ENCODE results near the gene CYP4F12. TPM values are rescaled to one million over a fixed set of nuclear protein-coding genes. Genes with fewer than 3 reads are reported as not detected.

The CYP4F12 gene
- total RNA-seq, 1 experiment from 2014 or later = not detected

DNA sequence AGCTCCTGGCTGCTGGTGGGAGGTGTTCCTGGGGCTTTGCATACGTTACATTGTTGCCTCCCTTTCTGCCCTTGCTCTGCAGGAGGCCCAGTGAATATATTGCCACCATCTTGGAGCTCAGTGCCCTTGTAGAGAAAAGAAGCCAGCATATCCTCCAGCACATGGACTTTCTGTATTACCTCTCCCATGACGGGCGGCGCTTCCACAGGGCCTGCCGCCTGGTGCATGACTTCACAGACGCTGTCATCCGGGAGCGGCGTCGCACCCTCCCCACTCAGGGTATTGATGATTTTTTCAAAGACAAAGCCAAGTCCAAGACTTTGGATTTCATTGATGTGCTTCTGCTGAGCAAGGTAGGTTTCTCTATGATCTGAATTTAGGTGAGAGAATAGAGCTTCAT, 10.5 kb downstream of the CYP4F12 start:
- Histone ChIP-seq H3K4me2 (ENCODE audit: low read length) (no peak overlapping the region), H3K4me3 (ENCODE audit: low read length) (no peak overlapping the region), H3K27me3 (ENCODE audit: low read length) (peaks cover 3% of the 10 kb centered on the region), H4K20me1 (ENCODE audit: low read length) (no peaks in the 10 kb centered on the region), H3K79me2 (ENCODE audit: low read length) (no peaks in the 10 kb centered on the region), H3K4me1 (ENCODE audit: insufficient read depth, low read length) (no peaks in the 10 kb centered on the region), H3F3A (ENCODE audit: low read length, unreplicated experiment) (no peaks in the 10 kb centered on the region), H3K9me3 (ENCODE audit: low read length) (peaks cover 4% of the 10 kb centered on the region; the same call in 1 of the 2 replicates), H3K27ac (ENCODE audit: low read length) (no peak overlapping the region), H3K9me2 (replicated peaks; ENCODE audit: low read length) (no peaks in the 10 kb centered on the region), H2AFZ (ENCODE audit: low read length) (no peak overlapping the region), H3K36me3 (ENCODE audit: low read depth, low read length) (no peaks in the 10 kb centered on the region), H3K9ac (ENCODE audit: low read length) (no peak overlapping the region)
- CTCF ChIA-PET = no interaction called here
- BruUV-seq (replicated peaks) = no TSS peak
- DNase-seq (no peak), ATAC-seq (no peak)
- POLR2A ChIA-PET (ENCODE audit: unreplicated experiment) = no interaction called here
- TF ChIP-seq EZH2phosphoT487 (IDR thresholded peaks at IDR 0.05; ENCODE audit: borderline replicate concordance, low read length) = no peak
- TF ChIP-seq, protein P1, sequence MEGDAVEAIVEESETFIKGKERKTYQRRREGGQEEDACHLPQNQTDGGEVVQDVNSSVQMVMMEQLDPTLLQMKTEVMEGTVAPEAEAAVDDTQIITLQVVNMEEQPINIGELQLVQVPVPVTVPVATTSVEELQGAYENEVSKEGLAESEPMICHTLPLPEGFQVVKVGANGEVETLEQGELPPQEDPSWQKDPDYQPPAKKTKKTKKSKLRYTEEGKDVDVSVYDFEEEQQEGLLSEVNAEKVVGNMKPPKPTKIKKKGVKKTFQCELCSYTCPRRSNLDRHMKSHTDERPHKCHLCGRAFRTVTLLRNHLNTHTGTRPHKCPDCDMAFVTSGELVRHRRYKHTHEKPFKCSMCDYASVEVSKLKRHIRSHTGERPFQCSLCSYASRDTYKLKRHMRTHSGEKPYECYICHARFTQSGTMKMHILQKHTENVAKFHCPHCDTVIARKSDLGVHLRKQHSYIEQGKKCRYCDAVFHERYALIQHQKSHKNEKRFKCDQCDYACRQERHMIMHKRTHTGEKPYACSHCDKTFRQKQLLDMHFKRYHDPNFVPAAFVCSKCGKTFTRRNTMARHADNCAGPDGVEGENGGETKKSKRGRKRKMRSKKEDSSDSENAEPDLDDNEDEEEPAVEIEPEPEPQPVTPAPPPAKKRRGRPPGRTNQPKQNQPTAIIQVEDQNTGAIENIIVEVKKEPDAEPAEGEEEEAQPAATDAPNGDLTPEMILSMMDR (conservative IDR thresholded peaks at IDR 0.05; ENCODE audit: low read depth, low read length) = no peak
- TF ChIP-seq EZH2 (IDR thresholded peaks at IDR 0.05; ENCODE audit: low read length, unreplicated experiment) = no peak
- intact Hi-C loops (cut with micrococcal nuclease) = no loop called here

DNA sequence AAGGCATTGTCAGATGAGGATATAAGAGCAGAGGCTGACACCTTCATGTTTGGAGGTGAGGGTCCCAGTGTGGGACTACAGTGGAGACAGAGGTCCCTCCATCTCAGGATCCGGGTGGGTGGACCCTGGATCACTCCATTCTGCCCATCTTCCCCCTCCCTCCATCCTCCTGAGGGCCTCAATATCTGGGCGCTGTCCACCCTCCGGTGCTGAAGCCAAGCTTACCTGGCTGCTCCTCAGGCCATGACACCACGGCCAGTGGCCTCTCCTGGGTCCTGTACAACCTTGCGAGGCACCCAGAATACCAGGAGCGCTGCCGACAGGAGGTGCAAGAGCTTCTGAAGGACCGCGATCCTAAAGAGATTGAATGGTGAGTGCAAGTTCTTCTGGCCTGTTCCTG, 11.9 kb downstream of the CYP4F12 start:
- peaks cover 3% of the 10 kb centered on the region for H3K27me3 ChIP-seq (ENCODE audit: low read length)
- intact Hi-C loops (cut with micrococcal nuclease) = no loop called here

DNA sequence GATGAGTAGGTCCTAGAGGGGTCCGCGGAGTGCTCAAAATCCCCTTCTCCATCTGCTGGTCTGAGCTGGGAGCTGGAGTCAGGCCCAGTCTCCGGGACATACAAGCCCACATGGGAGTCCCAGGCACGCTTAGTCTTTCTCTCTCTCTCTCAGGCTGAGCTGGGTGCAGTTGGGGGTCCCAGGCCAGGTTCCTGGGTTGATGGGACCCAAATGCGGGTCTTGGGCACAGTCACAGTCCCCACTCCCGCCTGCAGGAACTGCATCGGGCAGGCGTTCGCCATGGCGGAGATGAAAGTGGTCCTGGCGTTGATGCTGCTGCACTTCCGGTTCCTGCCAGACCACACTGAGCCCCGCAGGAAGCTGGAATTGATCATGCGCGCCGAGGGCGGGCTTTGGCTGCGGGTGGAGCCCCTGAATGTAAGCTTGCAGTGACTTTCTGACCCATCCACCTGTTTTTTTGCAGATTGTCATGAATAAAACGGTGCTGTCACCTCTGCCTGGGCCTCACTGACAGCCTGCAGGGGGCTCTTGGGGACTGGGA, 23.8 kb downstream of the CYP4F12 start:
- no peak overlapping the region for H3K27ac ChIP-seq (ENCODE audit: low read length)
- H3K36me3 ChIP-seq (ENCODE audit: low read depth, low read length) = no peaks in the 10 kb centered on the region
- no peak overlapping the region for H3K4me3 ChIP-seq (ENCODE audit: low read length)
- H3K9ac ChIP-seq (ENCODE audit: low read length) = no peak overlapping the region
- no peak overlapping the region for H2AFZ ChIP-seq (ENCODE audit: low read length)
- ATAC-seq = no peak
- no peaks in the 10 kb centered on the region for H3K9me2 ChIP-seq (replicated peaks; ENCODE audit: low read length)
- peaks cover 43% of the 10 kb centered on the region for H3K27me3 ChIP-seq (ENCODE audit: low read length)
- H3K4me2 ChIP-seq (ENCODE audit: low read length) = no peak overlapping the region
- no peak for TF ChIP-seq EZH2 (IDR thresholded peaks at IDR 0.05; ENCODE audit: low read length, unreplicated experiment)
- no peaks in the 10 kb centered on the region for H3K79me2 ChIP-seq (ENCODE audit: low read length)
- ChIA-PET CTCF (no interaction called here), POLR2A (ENCODE audit: unreplicated experiment) (no interaction called here)
- no TSS peak for BruUV-seq (replicated peaks)
- intact Hi-C loops (cut with micrococcal nuclease) = no loop called here
- DNase-seq = no peak
- H3K4me1 ChIP-seq (ENCODE audit: insufficient read depth, low read length) = no peaks in the 10 kb centered on the region
- no peaks in the 10 kb centered on the region for H3K9me3 ChIP-seq (ENCODE audit: low read length)
- H3F3A ChIP-seq (ENCODE audit: low read length, unreplicated experiment) = no peaks in the 10 kb centered on the region
- no peaks in the 10 kb centered on the region for H4K20me1 ChIP-seq (ENCODE audit: low read length)

More for the DNA sequence above, 11.9 kb downstream of the CYP4F12 start:
- Histone ChIP-seq H3K4me1 (ENCODE audit: insufficient read depth, low read length) (no peaks in the 10 kb centered on the region), H3K9me2 (replicated peaks; ENCODE audit: low read length) (no peaks in the 10 kb centered on the region), H2AFZ (ENCODE audit: low read length) (no peak overlapping the region), H3K36me3 (ENCODE audit: low read depth, low read length) (no peaks in the 10 kb centered on the region), H3F3A (ENCODE audit: low read length, unreplicated experiment) (no peaks in the 10 kb centered on the region), H3K4me3 (ENCODE audit: low read length) (no peak overlapping the region), H3K9me3 (ENCODE audit: low read length) (peaks cover 8% of the 10 kb centered on the region; the same call in 1 of the 2 replicates), H3K4me2 (ENCODE audit: low read length) (no peak overlapping the region), H3K27ac (ENCODE audit: low read length) (no peak overlapping the region), H3K79me2 (ENCODE audit: low read length) (no peaks in the 10 kb centered on the region), H3K9ac (ENCODE audit: low read length) (no peak overlapping the region), H4K20me1 (ENCODE audit: low read length) (no peaks in the 10 kb centered on the region)
- ChIA-PET POLR2A (ENCODE audit: unreplicated experiment) (no interaction called here), CTCF (no interaction called here)
- no peak for TF ChIP-seq EZH2phosphoT487 (IDR thresholded peaks at IDR 0.05; ENCODE audit: borderline replicate concordance, low read length)
- TF ChIP-seq, protein P1 (conservative IDR thresholded peaks at IDR 0.05; ENCODE audit: low read depth, low read length) = no peak
- no peak for TF ChIP-seq EZH2 (IDR thresholded peaks at IDR 0.05; ENCODE audit: low read length, unreplicated experiment)
- no TSS peak for BruUV-seq (replicated peaks)
- DNase-seq = peak; percentile 21
- ATAC-seq = no peak
